Endothelial cell of umbilical vein (primary cell): ENCODE data around the gene CHI3L2.

Source experiments
- EZH2 ChIP-seq: IDR thresholded peaks from 2 replicates; pipeline ENCODE4 v1.6.1; 2012; ENCODE audit warnings: borderline replicate concordance, low read depth, mild to moderate bottlenecking, moderate library complexity, low read length, inconsistent platforms; ENCODE audit not compliant: severe bottlenecking
- GATA2 ChIP-seq: IDR thresholded peaks from 2 replicates; pipeline ENCODE4 v1.7.0; 2011; ENCODE audit warnings: low read depth, mild to moderate bottlenecking, moderate library complexity, mixed read lengths, low read length; ENCODE audit not compliant: insufficient read length, insufficient read depth
- JUN ChIP-seq: IDR thresholded peaks from 2 replicates; pipeline ENCODE4 v1.6.1; 2011; ENCODE audit warnings: borderline replicate concordance, low read depth; ENCODE audit not compliant: insufficient read length, insufficient read depth
- MYC ChIP-seq: IDR thresholded peaks from one replicate; pipeline ENCODE4 v1.6.1; 2011; ENCODE audit warnings: mild to moderate bottlenecking, low read depth, low read length
- POLR2A ChIP-seq: IDR thresholded peaks from 2 replicates; pipeline ENCODE4 v1.6.1; 2012; ENCODE audit warnings: low read depth, mild to moderate bottlenecking, control low read depth, low read length
- POLR2AphosphoS5 ChIP-seq: IDR thresholded peaks from 2 replicates; pipeline ENCODE4 v1.6.1; 2012; ENCODE audit warnings: low read depth, mild to moderate bottlenecking, control low read depth, low read length, moderate library complexity; ENCODE audit not compliant: insufficient read depth
- TF ChIP-seq, protein P1 (sequence below), 2 donors: IDR thresholded peaks; 1 replicate in 1 of 2; 2 replicates in 1 of 2; pipeline ENCODE4 v1.5.1; 2011; ENCODE audit warnings: low read length in 2 of 2, mild to moderate bottlenecking in 2 of 2, moderate library complexity in 2 of 2, control low read depth in 1 of 2, inconsistent platforms in 1 of 2, low read depth in 1 of 2; ENCODE audit not compliant: insufficient read depth in 1 of 2; ENCODE audit errors: extremely low read depth in 1 of 2
- TF ChIP-seq, protein P2 (sequence below): IDR thresholded peaks from 2 replicates; pipeline ENCODE4 v1.6.1; 2011; ENCODE audit not compliant: insufficient read depth, insufficient read length

DNA sequence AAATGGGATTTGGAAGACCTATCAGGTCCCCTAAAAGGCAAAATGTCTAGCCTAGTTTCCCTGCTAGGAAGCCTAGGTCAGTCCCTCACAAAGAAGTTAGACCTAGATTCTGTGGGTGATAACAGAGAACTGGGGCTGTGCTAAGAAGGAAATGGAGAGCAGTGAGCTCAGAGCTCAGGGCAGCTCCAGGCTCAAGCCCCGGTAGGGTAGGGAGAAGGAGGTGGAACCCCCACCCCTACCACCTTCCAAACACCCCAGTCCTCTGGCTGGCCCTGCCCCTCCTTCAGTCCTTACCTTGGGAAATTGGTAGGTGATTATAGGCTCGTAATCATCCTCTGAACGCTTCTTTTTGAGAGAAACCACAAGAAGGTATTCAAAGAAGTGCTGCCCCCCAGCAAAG lies 28.2 kb upstream of the CHI3L2 start:
- TF ChIP-seq, protein P1, sequence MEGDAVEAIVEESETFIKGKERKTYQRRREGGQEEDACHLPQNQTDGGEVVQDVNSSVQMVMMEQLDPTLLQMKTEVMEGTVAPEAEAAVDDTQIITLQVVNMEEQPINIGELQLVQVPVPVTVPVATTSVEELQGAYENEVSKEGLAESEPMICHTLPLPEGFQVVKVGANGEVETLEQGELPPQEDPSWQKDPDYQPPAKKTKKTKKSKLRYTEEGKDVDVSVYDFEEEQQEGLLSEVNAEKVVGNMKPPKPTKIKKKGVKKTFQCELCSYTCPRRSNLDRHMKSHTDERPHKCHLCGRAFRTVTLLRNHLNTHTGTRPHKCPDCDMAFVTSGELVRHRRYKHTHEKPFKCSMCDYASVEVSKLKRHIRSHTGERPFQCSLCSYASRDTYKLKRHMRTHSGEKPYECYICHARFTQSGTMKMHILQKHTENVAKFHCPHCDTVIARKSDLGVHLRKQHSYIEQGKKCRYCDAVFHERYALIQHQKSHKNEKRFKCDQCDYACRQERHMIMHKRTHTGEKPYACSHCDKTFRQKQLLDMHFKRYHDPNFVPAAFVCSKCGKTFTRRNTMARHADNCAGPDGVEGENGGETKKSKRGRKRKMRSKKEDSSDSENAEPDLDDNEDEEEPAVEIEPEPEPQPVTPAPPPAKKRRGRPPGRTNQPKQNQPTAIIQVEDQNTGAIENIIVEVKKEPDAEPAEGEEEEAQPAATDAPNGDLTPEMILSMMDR (IDR thresholded peaks at IDR 0.05; ENCODE audit: extremely low read depth in 1 of 2, insufficient read depth in 1 of 2, low read depth in 1 of 2, low read length in 2 of 2): no peak
- TF ChIP-seq POLR2A (no peak), EZH2 (no peak), MYC (no peak), JUN (no peak), GATA2 (no peak), POLR2AphosphoS5 (no peak)
- TF ChIP-seq, protein P2, sequence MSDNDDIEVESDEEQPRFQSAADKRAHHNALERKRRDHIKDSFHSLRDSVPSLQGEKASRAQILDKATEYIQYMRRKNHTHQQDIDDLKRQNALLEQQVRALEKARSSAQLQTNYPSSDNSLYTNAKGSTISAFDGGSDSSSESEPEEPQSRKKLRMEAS: no peak
